ENCODE data around the gene SLC22A15.

DNA sequence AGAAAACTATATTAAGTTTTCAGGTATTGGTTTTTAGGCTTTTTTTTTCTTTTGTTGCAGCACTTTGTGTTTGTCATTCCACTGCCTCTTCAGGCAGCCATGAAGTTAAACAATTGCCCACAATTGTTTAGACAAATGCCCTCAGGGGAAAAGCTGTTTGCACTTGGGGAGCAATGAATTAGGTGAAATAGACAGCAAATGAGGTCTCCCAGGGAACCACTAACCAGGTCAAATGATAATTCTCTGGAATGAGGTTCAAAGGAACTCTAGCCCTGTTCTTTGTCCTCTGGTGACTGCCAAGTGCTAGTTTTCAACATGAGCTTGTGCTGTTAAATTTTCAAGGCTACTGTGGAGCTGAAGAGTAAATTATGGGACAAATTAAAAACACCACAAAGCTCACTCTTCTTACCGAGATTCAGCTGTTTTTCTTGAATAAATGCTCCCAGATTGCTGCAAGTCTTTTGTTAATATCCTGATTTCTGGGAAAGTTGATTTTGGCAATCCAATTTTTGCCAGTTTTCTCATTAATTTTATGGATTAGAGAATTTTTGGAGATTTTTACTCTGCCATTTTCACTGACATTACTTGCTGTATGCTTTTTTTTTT, 119.8 kb downstream of the SLC22A15 start:
- TF ChIP-seq, protein P1, sequence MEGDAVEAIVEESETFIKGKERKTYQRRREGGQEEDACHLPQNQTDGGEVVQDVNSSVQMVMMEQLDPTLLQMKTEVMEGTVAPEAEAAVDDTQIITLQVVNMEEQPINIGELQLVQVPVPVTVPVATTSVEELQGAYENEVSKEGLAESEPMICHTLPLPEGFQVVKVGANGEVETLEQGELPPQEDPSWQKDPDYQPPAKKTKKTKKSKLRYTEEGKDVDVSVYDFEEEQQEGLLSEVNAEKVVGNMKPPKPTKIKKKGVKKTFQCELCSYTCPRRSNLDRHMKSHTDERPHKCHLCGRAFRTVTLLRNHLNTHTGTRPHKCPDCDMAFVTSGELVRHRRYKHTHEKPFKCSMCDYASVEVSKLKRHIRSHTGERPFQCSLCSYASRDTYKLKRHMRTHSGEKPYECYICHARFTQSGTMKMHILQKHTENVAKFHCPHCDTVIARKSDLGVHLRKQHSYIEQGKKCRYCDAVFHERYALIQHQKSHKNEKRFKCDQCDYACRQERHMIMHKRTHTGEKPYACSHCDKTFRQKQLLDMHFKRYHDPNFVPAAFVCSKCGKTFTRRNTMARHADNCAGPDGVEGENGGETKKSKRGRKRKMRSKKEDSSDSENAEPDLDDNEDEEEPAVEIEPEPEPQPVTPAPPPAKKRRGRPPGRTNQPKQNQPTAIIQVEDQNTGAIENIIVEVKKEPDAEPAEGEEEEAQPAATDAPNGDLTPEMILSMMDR (IDR thresholded peaks at IDR 0.05) = no peak
- TF ChIP-seq POLR2AphosphoS5 (IDR thresholded peaks at IDR 0.05; ENCODE audit: insufficient read depth in 1 of 2, low read depth in 1 of 2) (no peak), POLR2A (IDR thresholded peaks at IDR 0.05) (no peak)
